Left renal cortex interstitium (tissue), 4 donors: ENCODE measurements around the gene CCDC33. TPM values are rescaled to one million over a fixed set of nuclear protein-coding genes. Genes with fewer than 3 reads are reported as not detected.

Source experiments
- DNase-seq, 4 donors: peaks; one replicate each; pipeline ENCODE4 v3.0.0-alpha.2; 2013; ENCODE audit warnings: low read depth in 4 of 4, low spot score in 2 of 4, missing footprints in 1 of 4
- polyA plus RNA-seq, 4 donors: library from polyadenylated mRNA; unstranded; fragments of 120-200 nt; gene quantifications; one replicate each; pipeline ENCODE4 v1.2.1, GENCODE V29; 2013; ENCODE audit not compliant: insufficient read length in 4 of 4

Gene CCDC33
- polyA plus RNA-seq, 4 donors, result 4.8 to 10.4 (median 6.4) TPM

- no peak for DNase-seq
These were observed 21.0 kb downstream of the CCDC33 start for GRCh38 chr15:74257105-74257504.

- DNase-seq, result no peak
These were observed 21.5 kb downstream of the CCDC33 start for GRCh38 chr15:74257623-74258022.

- no peak for DNase-seq
These were observed 22.5 kb downstream of the CCDC33 start for GRCh38 chr15:74258456-74259291.

GRCh38 chr15:74259292-74259648 is 23.1 kb downstream of the CCDC33 start:
- DNase-seq, result no peak

- no peak for DNase-seq
These were observed 23.9 kb downstream of the CCDC33 start for GRCh38 chr15:74259821-74260607.

- DNase-seq, result no peak
These were observed 24.9 kb downstream of the CCDC33 start for GRCh38 chr15:74261041-74261440.

GRCh38 chr15:74261685-74262084 is 25.6 kb downstream of the CCDC33 start:
- DNase-seq, result no peak

GRCh38 chr15:74262151-74262550 is 26.0 kb downstream of the CCDC33 start:
- DNase-seq, result no peak

GRCh38 chr15:74262625-74263024 is 26.5 kb downstream of the CCDC33 start:
- DNase-seq, result no peak

- no peak for DNase-seq
These were observed 27.3 kb downstream of the CCDC33 start for GRCh38 chr15:74263466-74263865.

- DNase-seq, result no peak
These were observed 28.0 kb downstream of the CCDC33 start for GRCh38 chr15:74264081-74264501.

- peak in 2 of 4 donors; percentile 34 to 58 for DNase-seq
These were observed 29.0 kb downstream of the CCDC33 start for GRCh38 chr15:74265046-74265639.

GRCh38 chr15:74268020-74268419 is 31.9 kb downstream of the CCDC33 start:
- DNase-seq, result no peak

- DNase-seq, result no peak
These were observed 33.4 kb downstream of the CCDC33 start for GRCh38 chr15:74269362-74270035.

- no peak for DNase-seq
These were observed 34.0 kb downstream of the CCDC33 start for GRCh38 chr15:74270155-74270554.

- no peak for DNase-seq
These were observed 34.9 kb downstream of the CCDC33 start for GRCh38 chr15:74270854-74271520.

GRCh38 chr15:74272812-74273211 is 36.7 kb downstream of the CCDC33 start:
- DNase-seq, result no peak

GRCh38 chr15:74274470-74275038 is 38.4 kb downstream of the CCDC33 start:
- no peak for DNase-seq

- no peak for DNase-seq
These were observed 39.8 kb downstream of the CCDC33 start for GRCh38 chr15:74275957-74276356.

- no peak for DNase-seq
These were observed 40.4 kb downstream of the CCDC33 start for GRCh38 chr15:74276560-74276959.
